ENCODE data around the gene RMDN2.

RMDN2 gene

DNA sequence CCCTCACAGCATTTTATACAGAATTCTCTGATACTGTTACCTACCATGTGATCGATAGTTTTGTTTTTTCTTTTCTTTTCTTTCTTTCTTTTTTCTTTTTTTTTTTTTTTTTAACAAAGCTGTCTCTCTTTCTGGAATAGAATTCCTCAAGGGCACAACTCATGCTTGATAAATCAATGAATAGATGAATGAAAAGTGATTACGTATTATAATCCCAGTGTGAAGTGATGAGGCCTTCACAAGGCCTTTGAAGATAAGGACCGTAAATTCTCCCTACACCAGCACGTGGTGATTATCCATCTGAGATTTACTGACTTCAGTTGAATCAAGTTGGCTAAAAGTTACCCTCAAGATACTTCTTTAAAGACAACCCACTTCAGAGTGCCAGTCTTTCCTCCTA, 46.6 kb upstream of the RMDN2 start:
- TF ChIP-seq, protein P1, sequence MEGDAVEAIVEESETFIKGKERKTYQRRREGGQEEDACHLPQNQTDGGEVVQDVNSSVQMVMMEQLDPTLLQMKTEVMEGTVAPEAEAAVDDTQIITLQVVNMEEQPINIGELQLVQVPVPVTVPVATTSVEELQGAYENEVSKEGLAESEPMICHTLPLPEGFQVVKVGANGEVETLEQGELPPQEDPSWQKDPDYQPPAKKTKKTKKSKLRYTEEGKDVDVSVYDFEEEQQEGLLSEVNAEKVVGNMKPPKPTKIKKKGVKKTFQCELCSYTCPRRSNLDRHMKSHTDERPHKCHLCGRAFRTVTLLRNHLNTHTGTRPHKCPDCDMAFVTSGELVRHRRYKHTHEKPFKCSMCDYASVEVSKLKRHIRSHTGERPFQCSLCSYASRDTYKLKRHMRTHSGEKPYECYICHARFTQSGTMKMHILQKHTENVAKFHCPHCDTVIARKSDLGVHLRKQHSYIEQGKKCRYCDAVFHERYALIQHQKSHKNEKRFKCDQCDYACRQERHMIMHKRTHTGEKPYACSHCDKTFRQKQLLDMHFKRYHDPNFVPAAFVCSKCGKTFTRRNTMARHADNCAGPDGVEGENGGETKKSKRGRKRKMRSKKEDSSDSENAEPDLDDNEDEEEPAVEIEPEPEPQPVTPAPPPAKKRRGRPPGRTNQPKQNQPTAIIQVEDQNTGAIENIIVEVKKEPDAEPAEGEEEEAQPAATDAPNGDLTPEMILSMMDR (IDR thresholded peaks at IDR 0.05), result no peak
- no peaks in the 10 kb centered on the region for H3K36me3 ChIP-seq

DNA sequence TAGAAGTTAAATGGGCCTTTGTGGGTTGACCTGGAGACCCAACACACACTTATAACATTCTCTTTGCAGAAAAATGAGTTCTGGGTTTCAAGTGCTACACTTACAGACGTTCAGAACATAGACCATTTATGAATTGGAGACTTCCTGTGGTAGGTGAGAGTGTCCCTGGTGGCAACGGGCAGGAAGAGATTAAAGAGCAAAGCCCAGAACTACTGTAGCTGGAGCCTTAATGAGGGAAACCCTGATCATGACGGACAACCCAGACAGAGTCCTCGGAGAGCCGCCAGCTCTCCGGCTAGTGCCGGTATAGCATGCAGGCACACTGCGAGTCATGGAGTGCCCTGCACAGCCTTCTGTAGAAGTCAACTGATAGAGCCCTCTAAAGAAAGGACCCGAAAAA, 44.5 kb upstream of the RMDN2 start:
- H3K27ac ChIP-seq, result no peak overlapping the region
- TF ChIP-seq, protein P1 (IDR thresholded peaks at IDR 0.05), result no peak
- H3K27me3 ChIP-seq, result no peaks in the 10 kb centered on the region
- no peaks in the 10 kb centered on the region for H3K9me3 ChIP-seq
- intact Hi-C loops (cut with DNase I; ENCODE audit: low total_unique reads), result no loop called here
- no peaks in the 10 kb centered on the region for H3K36me3 ChIP-seq
- peaks cover 0 to under 1% (median 0%) of the 10 kb centered on the region in 4 donors for H3K4me1 ChIP-seq
- no peak for DNase-seq
- H3K4me3 ChIP-seq, result no peak overlapping the region

More for the DNA sequence above, 46.6 kb upstream of the RMDN2 start:
- H3K4me1 ChIP-seq, result peaks cover 0 to 15% (median 0%) of the 10 kb centered on the region in 4 donors
- DNase-seq, result no peak
- H3K4me3 ChIP-seq, result no peak overlapping the region
- no peaks in the 10 kb centered on the region for H3K27me3 ChIP-seq
- intact Hi-C loops (cut with DNase I; ENCODE audit: low total_unique reads), result loop anchor here (1.0 to 10.0 kb wide), 2 partner anchors 64 to 483 kb away; no protein-coding TSS in a partner anchor
- no peaks in the 10 kb centered on the region for H3K9me3 ChIP-seq
- no peak overlapping the region for H3K27ac ChIP-seq

DNA sequence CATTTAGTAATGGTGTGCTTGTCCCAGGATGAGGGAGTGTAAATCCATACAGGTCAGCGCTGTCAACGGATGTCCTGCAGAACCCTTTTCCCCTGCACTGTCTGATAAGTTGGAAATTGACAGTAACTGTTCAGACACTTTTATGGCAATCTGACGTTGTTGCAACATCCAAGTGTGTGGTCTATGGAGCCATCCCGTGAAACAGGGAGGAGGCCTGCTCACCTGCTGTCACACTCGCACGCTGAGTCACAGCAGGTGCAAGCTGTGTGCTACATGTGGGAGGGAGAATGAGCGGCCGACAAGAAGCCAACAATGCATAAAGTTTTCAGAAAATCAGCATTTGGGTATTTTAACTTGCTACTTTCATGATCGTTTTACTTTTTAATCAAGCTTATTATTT, 43.7 kb upstream of the RMDN2 start:
- H3K4me3 ChIP-seq, result no peak overlapping the region
- no peak overlapping the region for H3K27ac ChIP-seq
- TF ChIP-seq, protein P1 (IDR thresholded peaks at IDR 0.05), result no peak
- DNase-seq, result no peak
- H3K9me3 ChIP-seq, result no peaks in the 10 kb centered on the region
- H3K36me3 ChIP-seq, result no peaks in the 10 kb centered on the region
- intact Hi-C loops (cut with DNase I; ENCODE audit: low total_unique reads), result no loop called here
- H3K4me1 ChIP-seq, result no peaks in the 10 kb centered on the region
- H3K27me3 ChIP-seq, result no peaks in the 10 kb centered on the region

DNA sequence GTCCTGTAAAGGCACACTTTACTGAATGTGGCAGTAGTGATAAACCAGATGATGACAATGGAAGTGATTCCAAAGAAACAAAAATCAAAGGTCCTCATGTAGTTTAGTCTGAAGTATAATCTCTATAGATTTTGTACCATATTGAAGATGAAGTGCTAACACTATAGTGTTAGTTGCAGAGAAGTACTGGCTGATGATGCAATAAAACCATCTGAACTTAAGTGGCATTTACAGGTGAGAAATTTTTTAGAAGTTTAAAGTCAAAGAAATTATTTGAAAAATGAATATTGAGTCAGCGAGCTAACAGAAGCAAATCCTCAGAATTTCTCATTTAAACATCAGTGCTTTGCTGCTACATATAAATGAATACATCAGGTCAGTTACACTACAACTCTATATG, 43.1 kb upstream of the RMDN2 start:
- no peak for DNase-seq
- Histone ChIP-seq H3K4me1 (no peaks in the 10 kb centered on the region), H3K36me3 (no peaks in the 10 kb centered on the region), H3K27ac (no peak overlapping the region), H3K27me3 (no peaks in the 10 kb centered on the region), H3K4me3 (no peak overlapping the region), H3K9me3 (no peaks in the 10 kb centered on the region)
- TF ChIP-seq, protein P1 (IDR thresholded peaks at IDR 0.05), result no peak
- intact Hi-C loops (cut with DNase I; ENCODE audit: low total_unique reads), result no loop called here

DNA sequence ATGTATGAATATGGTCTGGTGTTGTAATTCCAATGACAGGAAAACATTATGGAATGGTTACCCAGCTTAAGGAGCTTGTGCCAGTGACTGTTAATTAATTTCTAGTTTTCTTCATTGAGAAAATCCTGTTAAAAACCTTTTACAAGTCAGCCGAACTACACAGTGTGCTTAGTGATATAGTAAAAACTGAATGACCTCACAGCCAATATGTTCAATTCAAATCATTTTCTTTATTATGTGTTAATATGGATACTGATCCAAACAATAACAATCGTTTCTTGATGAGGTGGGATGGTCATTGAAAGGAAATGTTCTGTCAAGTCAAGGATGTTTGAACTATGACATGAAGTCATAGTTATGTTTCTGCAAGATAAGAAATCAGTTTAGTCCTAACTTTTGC, 41.6 kb upstream of the RMDN2 start:
- TF ChIP-seq, protein P1 (IDR thresholded peaks at IDR 0.05), result no peak
- intact Hi-C loops (cut with DNase I; ENCODE audit: low total_unique reads), result no loop called here
- DNase-seq, result no peak
- Histone ChIP-seq H3K27ac (no peak overlapping the region), H3K36me3 (no peaks in the 10 kb centered on the region), H3K27me3 (no peaks in the 10 kb centered on the region), H3K9me3 (no peaks in the 10 kb centered on the region), H3K4me1 (no peaks in the 10 kb centered on the region), H3K4me3 (no peak overlapping the region)
